ENCODE measurements around the gene FAM219A.

- TF ChIP-seq CTCF (IDR thresholded peaks at IDR 0.05) (no peak), POLR2A (IDR thresholded peaks at IDR 0.05) (no peak)
Measured at GRCh38 chr9:34374339-34374738, 84.0 kb downstream of the FAM219A start.
